Activated B cell treated with CpG ODN at 0.5 μM for 24 hours (primary cell): ENCODE measurements around the gene SRCAP. TPM values are rescaled to one million over a fixed set of nuclear protein-coding genes. Genes with fewer than 3 reads are reported as not detected.

ENCODE experiments used
- ATAC-seq: fragments of 200-7000 bp; cut with Tn5 transposase; one replicate; pipeline ENCODE4 v1.10.0; 2021; ENCODE audit warnings: low read depth, mild to moderate bottlenecking, moderate library complexity
- CTCF ChIA-PET: fragments of 350-600 bp; sonication (Branson Sonifier 250); formaldehyde crosslinking; loops from one replicate; lab custom pipeline; 2021; ENCODE audit warnings: antibody characterized with exemption; lab: Charles Lee
- POLR2A ChIA-PET: fragments of 350-600 bp; sonication (Branson Sonifier 250); formaldehyde crosslinking; loops from one replicate; lab custom pipeline; 2021; ENCODE audit warnings: antibody characterized with exemption; lab: Charles Lee
- DNase-seq: peaks from one replicate; pipeline ENCODE4 v3.0.0; 2022
- H3K27ac Mint-ChIP-seq: one replicate; pipeline ENCODE4 v1.8.0; 2020; ENCODE audit warnings: mixed read lengths
- H3K27me3 Mint-ChIP-seq: one replicate; pipeline ENCODE4 v1.8.0; 2021; ENCODE audit warnings: mixed read lengths
- H3K36me3 Mint-ChIP-seq: one replicate; pipeline ENCODE4 v1.8.0; 2021; ENCODE audit warnings: low read depth, mixed read lengths
- H3K4me1 Mint-ChIP-seq: one replicate; pipeline ENCODE4 v1.8.0; 2021; ENCODE audit warnings: mixed read lengths
- H3K4me3 Mint-ChIP-seq: one replicate; pipeline ENCODE4 v1.8.0; 2020; ENCODE audit warnings: mild to moderate bottlenecking, mixed read lengths
- H3K9me3 Mint-ChIP-seq: one replicate; pipeline ENCODE4 v1.8.0; 2020; ENCODE audit warnings: mixed read lengths
- CTCF ChIP-seq: fragments of 200-600 bp; IDR thresholded peaks from one replicate; pipeline ENCODE4 v1.8.0; 2022; ENCODE audit warnings: antibody characterized with exemption, mild to moderate bottlenecking
- intact Hi-C: fragments of 100-400 bp; cut with micrococcal nuclease; formaldehyde crosslinking; loops from one replicate; pipeline ENCODE4 v1.15.1; 2024
- total RNA-seq: library from RNA; stranded (reverse); gene quantifications from 2 replicates; pipeline ENCODE4 v1.2.3, GENCODE V29; 2022

SRCAP gene
- total RNA-seq, 1 donor from 2014 or later, result 123 TPM

- CTCF ChIA-PET, result no interaction called here
- intact Hi-C loops, result no loop called here
Measured at GRCh38 chr16:30667361-30667905, 31.5 kb upstream of the SRCAP start.

GRCh38 chr16:30668393-30668792, 30.6 kb upstream of the SRCAP start:
- H3K27me3 Mint-ChIP-seq, result no peaks in the 10 kb centered on the region
- no peak overlapping the region for H3K4me3 Mint-ChIP-seq
- DNase-seq, result no peak
- ChIA-PET POLR2A (interaction anchor here (0.9 kb wide), 1 partner anchor 8 kb away, joined by 4 read pairs; no protein-coding TSS in a partner anchor), CTCF (no interaction called here)
- intact Hi-C loops, result no loop called here
- peaks cover 66% of the 10 kb centered on the region for H3K36me3 Mint-ChIP-seq
- no peak for TF ChIP-seq CTCF
- H3K9me3 Mint-ChIP-seq, result no peaks in the 10 kb centered on the region
- no peak for ATAC-seq
- H3K4me1 Mint-ChIP-seq, result peaks cover 5% of the 10 kb centered on the region
- peak overlapping the region; percentile 7 for H3K27ac Mint-ChIP-seq

More at GRCh38 chr16:30667361-30667905, 31.5 kb upstream of the SRCAP start:
- Mint-ChIP-seq H3K27ac (peak overlapping the region; percentile 7), H3K36me3 (peaks cover 75% of the 10 kb centered on the region), H3K9me3 (no peaks in the 10 kb centered on the region), H3K4me3 (no peak overlapping the region), H3K27me3 (no peaks in the 10 kb centered on the region), H3K4me1 (peaks cover 13% of the 10 kb centered on the region)
- POLR2A ChIA-PET, result interaction anchor here (1.1 to 1.4 kb wide), 2 partner anchors 9 to 30 kb away, joined by 3 to 6 read pairs; partner anchors contain the start of gene FBRS
- ATAC-seq, result no peak
- DNase-seq, result no peak
- no peak for TF ChIP-seq CTCF

- no peak overlapping the region for H3K4me3 Mint-ChIP-seq
- POLR2A ChIA-PET, result interaction anchor here (0.9 kb wide), 1 partner anchor 9 kb away, joined by 4 read pairs; no protein-coding TSS in a partner anchor
- DNase-seq, result no peak
- peaks cover 60% of the 10 kb centered on the region for H3K36me3 Mint-ChIP-seq
- H3K4me1 Mint-ChIP-seq, result no peaks in the 10 kb centered on the region
- no peaks in the 10 kb centered on the region for H3K9me3 Mint-ChIP-seq
- intact Hi-C loops, result no loop called here
- no peak for ATAC-seq
- CTCF ChIA-PET, result no interaction called here
- no peak overlapping the region for H3K27ac Mint-ChIP-seq
- no peaks in the 10 kb centered on the region for H3K27me3 Mint-ChIP-seq
- no peak for TF ChIP-seq CTCF
Measured at GRCh38 chr16:30669026-30669902, 29.7 kb upstream of the SRCAP start.

GRCh38 chr16:30669903-30670824, 28.8 kb upstream of the SRCAP start:
- H3K27ac Mint-ChIP-seq, result peak overlapping the region; percentile 35
- DNase-seq (no peak), ATAC-seq (no peak)
- intact Hi-C loops, result no loop called here
- TF ChIP-seq CTCF, result no peak
- ChIA-PET POLR2A (no interaction called here), CTCF (no interaction called here)
- peaks cover 55% of the 10 kb centered on the region for H3K36me3 Mint-ChIP-seq
- no peaks in the 10 kb centered on the region for H3K4me1 Mint-ChIP-seq
- no peak overlapping the region for H3K4me3 Mint-ChIP-seq
- H3K27me3 Mint-ChIP-seq, result no peaks in the 10 kb centered on the region
- H3K9me3 Mint-ChIP-seq, result no peaks in the 10 kb centered on the region
